Prostate gland (tissue), 2 donors: ENCODE results near the gene AGXT. TPM values are rescaled to one million over a fixed set of nuclear protein-coding genes. Genes with fewer than 3 reads are reported as not detected.

Experiments
- DNase-seq: peaks from one replicate; pipeline ENCODE4 v3.0.0-alpha.2; 2019; ENCODE audit warnings: low spot score
- H3K27ac ChIP-seq, 2 donors: fragments of 200-600 bp; sonication (generic); 2 replicates each; pipeline ENCODE4 v1.5.1; 2017 to 2019
- H3K27me3 ChIP-seq: fragments of 200-600 bp; sonication (generic); replicated peaks from 2 replicates; pipeline ENCODE4 v1.5.1; 2019; ENCODE audit not compliant: insufficient read depth
- H3K36me3 ChIP-seq, 2 donors: fragments of 200-600 bp; sonication (generic); 1 replicate in 1 of 2; 2 replicates in 1 of 2; pipeline versions ENCODE4 v1.5.1 to v1.8.1; 2017 to 2019
- H3K4me1 ChIP-seq: fragments of 200-600 bp; sonication (generic); replicated peaks from 2 replicates; pipeline ENCODE4 v1.5.1; 2019
- H3K4me3 ChIP-seq, 2 donors: fragments of 200-600 bp; sonication (generic); 2 replicates each; pipeline ENCODE4 v1.5.1; 2017 to 2019
- H3K9me3 ChIP-seq: fragments of 200-600 bp; sonication (generic); 2 replicates; pipeline ENCODE4 v1.5.1; 2017
- POLR2A ChIP-seq: fragments of 450-650 bp; IDR thresholded peaks from one replicate; pipeline ENCODE4 v1.6.1; 2016; ENCODE audit warnings: antibody characterized with exemption, mild to moderate bottlenecking
- POLR2AphosphoS5 ChIP-seq: sonication (generic); formaldehyde crosslinking; IDR thresholded peaks from one replicate; pipeline ENCODE4 v1.6.1; 2017; ENCODE audit warnings: antibody characterized with exemption
- WGBS: methylation state at CpG from one replicate; pipeline ENCODE4 v1.1.5; 2018; 5-methylcytosine and 5-hydroxymethylcytosine counted together
- intact Hi-C: fragments of 100-400 bp; cut with DNase I; formaldehyde crosslinking; loops from one replicate; pipeline ENCODE4 v1.14.2; 2022
- total RNA-seq, 2 donors: library from RNA; depleted of rRNA; stranded (reverse); fragments of >200 nt; gene quantifications; one replicate each; pipeline ENCODE4 v1.1.0, GENCODE V29; 2016
- TF ChIP-seq, protein P1 (sequence below), 4 experiments: fragments of 200-600 bp in 2 of 4; fragments of 450-650 bp in 2 of 4; sonication (generic) in 2 of 4; IDR thresholded peaks; 1 replicate in 3 of 4; 2 replicates in 1 of 4; pipeline ENCODE4 v1.5.1; 2016 to 2019; ENCODE audit warnings: antibody characterized with exemption in 4 of 4, mild to moderate bottlenecking in 2 of 4, moderate library complexity in 2 of 4

The AGXT gene
- total RNA-seq, 2 donors from 2014 or later: not detected

DNA sequence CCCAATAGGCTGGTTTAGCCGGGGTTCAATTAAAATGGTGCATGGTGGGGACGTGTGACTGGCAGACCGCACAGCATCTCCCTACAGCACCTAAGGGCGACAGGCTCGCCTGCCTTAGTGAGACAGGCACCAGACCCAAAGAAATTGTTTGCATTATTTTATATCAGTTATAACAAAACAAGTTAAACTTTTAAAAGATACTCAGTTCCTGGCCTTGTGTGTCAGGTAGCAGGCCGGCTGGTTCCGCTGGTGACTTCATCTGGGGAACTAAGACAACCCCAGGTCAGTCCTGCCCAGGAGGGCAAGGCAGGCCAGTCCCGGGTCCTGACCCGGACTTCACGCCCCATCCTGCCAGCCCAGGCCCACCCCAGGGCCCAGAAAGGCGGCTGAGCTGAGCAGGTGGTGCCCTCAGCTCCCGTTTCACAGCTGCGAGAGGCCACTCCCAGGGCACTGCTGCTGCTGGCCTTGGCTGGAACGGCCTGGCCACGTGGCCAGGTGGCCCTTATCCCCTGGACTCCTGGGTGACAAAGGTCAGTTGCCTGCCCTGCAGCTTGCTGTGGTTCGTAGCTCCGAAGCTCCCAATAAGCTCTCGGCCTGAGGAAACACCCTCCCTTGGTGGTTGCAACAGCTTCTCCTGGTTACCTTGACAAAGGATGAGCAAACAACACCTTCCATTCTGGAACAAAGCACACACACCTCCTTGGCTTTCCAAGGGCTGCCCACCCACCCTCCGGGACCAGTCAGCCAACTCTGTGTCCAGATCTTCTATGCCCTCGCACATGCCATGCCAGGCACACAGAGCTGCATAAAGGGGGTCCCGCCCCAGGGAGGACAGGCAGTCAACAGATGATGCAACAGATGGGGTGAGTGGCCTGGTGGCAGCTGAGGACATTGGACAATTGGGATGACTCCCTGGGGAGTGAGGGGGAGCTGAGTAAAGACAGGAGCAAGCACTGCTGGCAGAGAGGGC, 11.3 kb upstream of the AGXT start:
- Histone ChIP-seq H3K36me3 (no peaks in the 10 kb centered on the region), H3K27me3 (no peaks in the 10 kb centered on the region), H3K4me1 (no peaks in the 10 kb centered on the region), H3K27ac (no peak overlapping the region), H3K4me3 (no peak overlapping the region), H3K9me3 (no peaks in the 10 kb centered on the region)
- intact Hi-C loops: no loop called here
- DNase-seq: no peak
- 77% methylated on average over 21 of the region's 21 CpGs for WGBS
- TF ChIP-seq, protein P1, sequence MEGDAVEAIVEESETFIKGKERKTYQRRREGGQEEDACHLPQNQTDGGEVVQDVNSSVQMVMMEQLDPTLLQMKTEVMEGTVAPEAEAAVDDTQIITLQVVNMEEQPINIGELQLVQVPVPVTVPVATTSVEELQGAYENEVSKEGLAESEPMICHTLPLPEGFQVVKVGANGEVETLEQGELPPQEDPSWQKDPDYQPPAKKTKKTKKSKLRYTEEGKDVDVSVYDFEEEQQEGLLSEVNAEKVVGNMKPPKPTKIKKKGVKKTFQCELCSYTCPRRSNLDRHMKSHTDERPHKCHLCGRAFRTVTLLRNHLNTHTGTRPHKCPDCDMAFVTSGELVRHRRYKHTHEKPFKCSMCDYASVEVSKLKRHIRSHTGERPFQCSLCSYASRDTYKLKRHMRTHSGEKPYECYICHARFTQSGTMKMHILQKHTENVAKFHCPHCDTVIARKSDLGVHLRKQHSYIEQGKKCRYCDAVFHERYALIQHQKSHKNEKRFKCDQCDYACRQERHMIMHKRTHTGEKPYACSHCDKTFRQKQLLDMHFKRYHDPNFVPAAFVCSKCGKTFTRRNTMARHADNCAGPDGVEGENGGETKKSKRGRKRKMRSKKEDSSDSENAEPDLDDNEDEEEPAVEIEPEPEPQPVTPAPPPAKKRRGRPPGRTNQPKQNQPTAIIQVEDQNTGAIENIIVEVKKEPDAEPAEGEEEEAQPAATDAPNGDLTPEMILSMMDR (IDR thresholded peaks at IDR 0.05): no peak
- TF ChIP-seq POLR2A (no peak), POLR2AphosphoS5 (no peak)

DNA sequence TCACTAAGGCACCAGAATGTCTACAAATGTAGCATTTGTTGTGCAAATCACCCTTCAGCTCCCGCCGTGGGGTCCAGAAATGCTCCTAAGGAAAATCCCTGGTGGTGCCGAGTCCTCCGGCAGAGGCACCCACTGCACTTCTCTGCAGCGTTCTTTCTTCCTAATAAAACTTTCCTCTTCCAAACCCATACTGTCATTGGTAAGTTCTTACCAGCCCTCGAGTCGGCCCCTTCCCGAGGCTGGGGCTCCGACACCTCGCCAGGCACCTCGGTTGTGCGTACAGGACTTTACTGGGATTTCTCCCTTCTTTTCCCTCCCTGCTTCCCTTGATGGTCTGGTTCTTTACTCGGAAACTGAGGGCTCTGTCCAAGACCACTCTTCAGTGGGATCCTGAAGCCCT, 10.3 kb upstream of the AGXT start:
- Histone ChIP-seq H3K27ac (no peak overlapping the region), H3K4me3 (no peak overlapping the region), H3K27me3 (no peaks in the 10 kb centered on the region), H3K9me3 (no peaks in the 10 kb centered on the region), H3K4me1 (no peaks in the 10 kb centered on the region), H3K36me3 (no peaks in the 10 kb centered on the region)
- intact Hi-C loops: no loop called here
- TF ChIP-seq, protein P1 (IDR thresholded peaks at IDR 0.05): no peak
- TF ChIP-seq POLR2AphosphoS5 (no peak), POLR2A (no peak)
- DNase-seq: no peak
- WGBS: 89% methylated on average over 13 of the region's 13 CpGs

DNA sequence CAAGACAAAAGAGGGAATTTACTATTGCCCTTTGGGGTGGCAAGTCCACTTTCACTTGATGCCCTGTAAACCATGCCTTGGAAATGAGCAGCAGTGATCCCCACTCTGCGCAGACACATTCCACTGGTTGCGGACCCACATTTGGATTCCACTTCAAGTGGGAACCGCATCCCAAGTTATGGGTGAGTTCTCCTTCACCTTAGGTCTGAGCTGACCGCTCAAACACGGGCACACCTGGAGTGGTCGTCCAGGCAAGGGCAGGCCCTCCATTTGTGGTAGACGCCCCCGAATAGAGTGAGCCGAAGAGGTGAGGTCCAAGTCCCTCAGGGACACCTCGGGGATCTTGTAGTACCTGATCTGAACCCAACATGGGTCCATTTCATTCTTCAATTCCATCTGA, 9.8 kb upstream of the AGXT start:
- DNase-seq: no peak
- Histone ChIP-seq H3K27ac (no peak overlapping the region), H3K4me3 (no peak overlapping the region), H3K27me3 (no peaks in the 10 kb centered on the region), H3K9me3 (no peaks in the 10 kb centered on the region), H3K4me1 (no peaks in the 10 kb centered on the region), H3K36me3 (no peaks in the 10 kb centered on the region)
- WGBS: 94% methylated on average over 10 of the region's 10 CpGs
- TF ChIP-seq POLR2AphosphoS5 (no peak), POLR2A (no peak)
- intact Hi-C loops: no loop called here

DNA sequence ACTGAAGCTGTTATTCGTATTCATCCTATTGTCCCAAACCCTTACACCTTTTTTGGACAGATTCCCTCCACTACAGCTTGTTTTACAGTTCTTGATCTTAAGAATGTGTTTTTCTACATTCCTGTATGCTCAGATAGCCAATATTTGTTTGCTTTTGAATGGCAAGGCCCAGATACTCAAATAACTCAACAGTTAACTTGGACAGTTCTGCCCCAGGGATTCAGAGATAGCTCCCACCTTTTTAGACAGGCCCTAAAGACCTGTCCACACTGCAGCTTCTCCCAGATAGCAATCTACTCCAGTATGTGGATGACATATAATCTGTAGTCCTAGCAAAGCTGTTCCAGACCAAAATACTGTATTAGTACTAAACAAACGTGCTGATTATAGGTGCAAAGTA, 7.1 kb upstream of the AGXT start:
- no peaks in the 10 kb centered on the region for H3K36me3 ChIP-seq
- 47% methylated on average over 2 of the region's 2 CpGs for WGBS

DNA sequence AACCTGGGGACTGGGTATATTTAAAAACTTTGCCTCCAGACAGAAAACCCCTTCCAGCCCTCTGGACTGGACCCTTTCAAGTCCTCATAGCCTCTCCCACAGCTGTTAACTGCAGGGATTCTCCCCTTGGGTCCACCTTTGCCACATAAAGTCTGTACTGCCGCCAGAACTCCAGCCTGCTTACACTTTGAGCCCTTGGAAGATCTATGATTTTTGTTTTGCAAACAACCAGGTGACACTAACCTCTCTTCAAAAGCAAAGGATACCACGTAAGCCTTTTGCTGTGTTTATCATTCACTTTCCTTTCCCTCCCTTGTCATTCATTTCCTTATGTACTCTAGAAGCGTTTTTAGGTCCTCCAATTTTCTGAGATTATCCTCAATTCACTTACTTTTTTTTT, 4.1 kb upstream of the AGXT start:
- intact Hi-C loops: no loop called here
- Histone ChIP-seq H3K9me3 (no peaks in the 10 kb centered on the region), H3K36me3 (no peaks in the 10 kb centered on the region), H3K4me3 (no peak overlapping the region), H3K4me1 (no peaks in the 10 kb centered on the region), H3K27ac (no peak overlapping the region), H3K27me3 (no peaks in the 10 kb centered on the region)
- no peak for DNase-seq
- TF ChIP-seq POLR2AphosphoS5 (no peak), POLR2A (no peak)
- TF ChIP-seq, protein P1 (IDR thresholded peaks at IDR 0.05): no peak
- WGBS: 83% methylated on average over 3 of the region's 3 CpGs

More for the DNA sequence above, 7.1 kb upstream of the AGXT start:
- no peak for DNase-seq
- H3K4me1 ChIP-seq: no peaks in the 10 kb centered on the region
- no peak overlapping the region for H3K4me3 ChIP-seq
- TF ChIP-seq POLR2AphosphoS5 (no peak), POLR2A (no peak)
- TF ChIP-seq, protein P1 (IDR thresholded peaks at IDR 0.05): no peak
- no peaks in the 10 kb centered on the region for H3K9me3 ChIP-seq
- H3K27ac ChIP-seq: no peak overlapping the region
- intact Hi-C loops: no loop called here
- no peaks in the 10 kb centered on the region for H3K27me3 ChIP-seq
